K562 (cell line): ENCODE measurements around the gene MAPT. TPM values are rescaled to one million over a fixed set of nuclear protein-coding genes. Genes with fewer than 3 reads are reported as not detected.

Source experiments
- CBFA2T2 ChIP-seq: fragments of 450-650 bp; conservative IDR thresholded peaks from 2 replicates; pipeline ENCODE4 v1.6.1; 2017; ENCODE audit warnings: mild to moderate bottlenecking
- CXXC5 ChIP-seq: fragments of 250-450 bp; sonication (Bioruptor Pico); IDR thresholded peaks from 2 replicates; pipeline ENCODE4 v1.8.0; 2022; ENCODE audit warnings: inconsistent platforms, mild to moderate bottlenecking, moderate library complexity
- GTF2A2 ChIP-seq: IDR thresholded peaks from 2 replicates; pipeline ENCODE4 v1.6.1; 2016; ENCODE audit warnings: mild to moderate bottlenecking, missing genetic modification characterization, missing compliant biosample characterization
- JUN ChIP-seq, 2 experiments: sonication (generic) in 1 of 2; formaldehyde crosslinking in 1 of 2; IDR thresholded peaks; 2 replicates each; pipeline versions ENCODE4 v1.6.1 to v1.8.0; 2012 to 2022; ENCODE audit warnings: borderline replicate concordance in 2 of 2, mild to moderate bottlenecking in 2 of 2, improper control_type of control experiment in 1 of 2, low read depth in 1 of 2, low read length in 1 of 2, missing genetic modification reagents in 1 of 2
- NCOA4 ChIP-seq: fragments of 450-650 bp; IDR thresholded peaks from 2 replicates; pipeline ENCODE4 v1.6.1; 2018; ENCODE audit warnings: mild to moderate bottlenecking; ENCODE audit not compliant: partially characterized antibody
- RBM25 ChIP-seq: fragments of 200-400 bp; formaldehyde crosslinking; IDR thresholded peaks from 2 replicates; pipeline ENCODE4 v1.6.1; 2018; ENCODE audit warnings: low read length, low read depth, moderate library complexity; ENCODE audit not compliant: severe bottlenecking
- SMAD4 ChIP-seq: fragments of 250-450 bp; sonication (Bioruptor Pico); conservative IDR thresholded peaks from 2 replicates; pipeline ENCODE4 v1.8.0; 2021; ENCODE audit warnings: inconsistent platforms, mild to moderate bottlenecking, moderate library complexity
- USF1 ChIP-seq: sonication (generic); formaldehyde crosslinking; IDR thresholded peaks from 2 replicates; pipeline ENCODE4 v1.9.0; 2022; ENCODE audit warnings: mild to moderate bottlenecking, missing genetic modification reagents
- ZBTB12 ChIP-seq: fragments of 250-450 bp; sonication (Bioruptor Pico); IDR thresholded peaks from 2 replicates; pipeline ENCODE4 v1.4.0; 2020
- ZKSCAN8 ChIP-seq: fragments of 200-800 bp; sonication (Bioruptor generic); IDR thresholded peaks from 2 replicates; pipeline ENCODE4 v1.6.1; 2016; ENCODE audit warnings: missing genetic modification characterization, missing compliant biosample characterization
- ZNF134 ChIP-seq: fragments of 250-450 bp; sonication (Bioruptor Pico); conservative IDR thresholded peaks from 2 replicates; pipeline ENCODE4 v1.4.0; 2020
- ZNF197 ChIP-seq: fragments of 200-800 bp; sonication (Bioruptor generic); IDR thresholded peaks from 2 replicates; pipeline ENCODE4 v1.6.1; 2016; ENCODE audit warnings: low read depth, missing genetic modification characterization, missing compliant biosample characterization
- polyA plus RNA-seq, 8 experiments: library from polyadenylated mRNA; depleted of rRNA in 4 of 8; stranded (reverse) in 5 of 8; unstranded in 3 of 8; fragments of >200 nt; fragmentation: Nextera tagmentation in 2 of 8; fragmentation: Illumina TruSeq in 1 of 8; extraction: Ambion mirVana in 2 of 8; extraction: Trizol in 1 of 8; gene quantifications; 2 replicates each; pipeline versions ENCODE4 v1.2.1 to v1.2.3, GENCODE V29; 2011 to 2014; ENCODE audit warnings: inconsistent platforms in 1 of 8, missing spikeins in 1 of 8
- total RNA-seq, 7 experiments: library from RNA; depleted of rRNA in 6 of 7; stranded (reverse); fragments of >200 nt in 6 of 7; fragmentation: Illumina TruSeq in 2 of 7; extraction: Trizol in 2 of 7; gene quantifications; 2 replicates each; pipeline versions ENCODE4 v1.2.1 to v1.2.3, GENCODE V29; 2011 to 2021; ENCODE audit warnings: low replicate concordance in 1 of 7
- TF ChIP-seq, protein P1 (sequence below): fragments of 450-650 bp; IDR thresholded peaks from 2 replicates; pipeline ENCODE4 v1.6.1; 2016; ENCODE audit warnings: mild to moderate bottlenecking, moderate library complexity

MAPT gene
- total and polyA plus RNA-seq, 9 of the 15 experiments (the other 6 are each of a cell fraction or from before 2014, with no cell fraction given), result 0.04 to 1.1 (median 0.36) TPM

GRCh38 chr17:45867702-45868101 lies 26.7 kb upstream of the MAPT start (continued):
- no peak for TF ChIP-seq NCOA4
- TF ChIP-seq USF1 (CRISPR knock-in tag), result peak; percentile 78
- TF ChIP-seq RBM25, result peak; percentile 19
- peak; percentile 41; the same call in 1 of the 2 replicates for TF ChIP-seq ZKSCAN8 (CRISPR knock-in tag)
- peak; percentile 32; the same call in 1 of the 2 replicates for TF ChIP-seq ZBTB12 (CRISPR knock-in tag)
- no peak for TF ChIP-seq JUN (IDR thresholded peaks at IDR 0.05; ENCODE audit: borderline replicate concordance, low read depth, low read length)
- no peak for TF ChIP-seq JUN (CRISPR knock-in tag; IDR thresholded peaks at IDR 0.05; ENCODE audit: borderline replicate concordance)
- TF ChIP-seq, protein P1, sequence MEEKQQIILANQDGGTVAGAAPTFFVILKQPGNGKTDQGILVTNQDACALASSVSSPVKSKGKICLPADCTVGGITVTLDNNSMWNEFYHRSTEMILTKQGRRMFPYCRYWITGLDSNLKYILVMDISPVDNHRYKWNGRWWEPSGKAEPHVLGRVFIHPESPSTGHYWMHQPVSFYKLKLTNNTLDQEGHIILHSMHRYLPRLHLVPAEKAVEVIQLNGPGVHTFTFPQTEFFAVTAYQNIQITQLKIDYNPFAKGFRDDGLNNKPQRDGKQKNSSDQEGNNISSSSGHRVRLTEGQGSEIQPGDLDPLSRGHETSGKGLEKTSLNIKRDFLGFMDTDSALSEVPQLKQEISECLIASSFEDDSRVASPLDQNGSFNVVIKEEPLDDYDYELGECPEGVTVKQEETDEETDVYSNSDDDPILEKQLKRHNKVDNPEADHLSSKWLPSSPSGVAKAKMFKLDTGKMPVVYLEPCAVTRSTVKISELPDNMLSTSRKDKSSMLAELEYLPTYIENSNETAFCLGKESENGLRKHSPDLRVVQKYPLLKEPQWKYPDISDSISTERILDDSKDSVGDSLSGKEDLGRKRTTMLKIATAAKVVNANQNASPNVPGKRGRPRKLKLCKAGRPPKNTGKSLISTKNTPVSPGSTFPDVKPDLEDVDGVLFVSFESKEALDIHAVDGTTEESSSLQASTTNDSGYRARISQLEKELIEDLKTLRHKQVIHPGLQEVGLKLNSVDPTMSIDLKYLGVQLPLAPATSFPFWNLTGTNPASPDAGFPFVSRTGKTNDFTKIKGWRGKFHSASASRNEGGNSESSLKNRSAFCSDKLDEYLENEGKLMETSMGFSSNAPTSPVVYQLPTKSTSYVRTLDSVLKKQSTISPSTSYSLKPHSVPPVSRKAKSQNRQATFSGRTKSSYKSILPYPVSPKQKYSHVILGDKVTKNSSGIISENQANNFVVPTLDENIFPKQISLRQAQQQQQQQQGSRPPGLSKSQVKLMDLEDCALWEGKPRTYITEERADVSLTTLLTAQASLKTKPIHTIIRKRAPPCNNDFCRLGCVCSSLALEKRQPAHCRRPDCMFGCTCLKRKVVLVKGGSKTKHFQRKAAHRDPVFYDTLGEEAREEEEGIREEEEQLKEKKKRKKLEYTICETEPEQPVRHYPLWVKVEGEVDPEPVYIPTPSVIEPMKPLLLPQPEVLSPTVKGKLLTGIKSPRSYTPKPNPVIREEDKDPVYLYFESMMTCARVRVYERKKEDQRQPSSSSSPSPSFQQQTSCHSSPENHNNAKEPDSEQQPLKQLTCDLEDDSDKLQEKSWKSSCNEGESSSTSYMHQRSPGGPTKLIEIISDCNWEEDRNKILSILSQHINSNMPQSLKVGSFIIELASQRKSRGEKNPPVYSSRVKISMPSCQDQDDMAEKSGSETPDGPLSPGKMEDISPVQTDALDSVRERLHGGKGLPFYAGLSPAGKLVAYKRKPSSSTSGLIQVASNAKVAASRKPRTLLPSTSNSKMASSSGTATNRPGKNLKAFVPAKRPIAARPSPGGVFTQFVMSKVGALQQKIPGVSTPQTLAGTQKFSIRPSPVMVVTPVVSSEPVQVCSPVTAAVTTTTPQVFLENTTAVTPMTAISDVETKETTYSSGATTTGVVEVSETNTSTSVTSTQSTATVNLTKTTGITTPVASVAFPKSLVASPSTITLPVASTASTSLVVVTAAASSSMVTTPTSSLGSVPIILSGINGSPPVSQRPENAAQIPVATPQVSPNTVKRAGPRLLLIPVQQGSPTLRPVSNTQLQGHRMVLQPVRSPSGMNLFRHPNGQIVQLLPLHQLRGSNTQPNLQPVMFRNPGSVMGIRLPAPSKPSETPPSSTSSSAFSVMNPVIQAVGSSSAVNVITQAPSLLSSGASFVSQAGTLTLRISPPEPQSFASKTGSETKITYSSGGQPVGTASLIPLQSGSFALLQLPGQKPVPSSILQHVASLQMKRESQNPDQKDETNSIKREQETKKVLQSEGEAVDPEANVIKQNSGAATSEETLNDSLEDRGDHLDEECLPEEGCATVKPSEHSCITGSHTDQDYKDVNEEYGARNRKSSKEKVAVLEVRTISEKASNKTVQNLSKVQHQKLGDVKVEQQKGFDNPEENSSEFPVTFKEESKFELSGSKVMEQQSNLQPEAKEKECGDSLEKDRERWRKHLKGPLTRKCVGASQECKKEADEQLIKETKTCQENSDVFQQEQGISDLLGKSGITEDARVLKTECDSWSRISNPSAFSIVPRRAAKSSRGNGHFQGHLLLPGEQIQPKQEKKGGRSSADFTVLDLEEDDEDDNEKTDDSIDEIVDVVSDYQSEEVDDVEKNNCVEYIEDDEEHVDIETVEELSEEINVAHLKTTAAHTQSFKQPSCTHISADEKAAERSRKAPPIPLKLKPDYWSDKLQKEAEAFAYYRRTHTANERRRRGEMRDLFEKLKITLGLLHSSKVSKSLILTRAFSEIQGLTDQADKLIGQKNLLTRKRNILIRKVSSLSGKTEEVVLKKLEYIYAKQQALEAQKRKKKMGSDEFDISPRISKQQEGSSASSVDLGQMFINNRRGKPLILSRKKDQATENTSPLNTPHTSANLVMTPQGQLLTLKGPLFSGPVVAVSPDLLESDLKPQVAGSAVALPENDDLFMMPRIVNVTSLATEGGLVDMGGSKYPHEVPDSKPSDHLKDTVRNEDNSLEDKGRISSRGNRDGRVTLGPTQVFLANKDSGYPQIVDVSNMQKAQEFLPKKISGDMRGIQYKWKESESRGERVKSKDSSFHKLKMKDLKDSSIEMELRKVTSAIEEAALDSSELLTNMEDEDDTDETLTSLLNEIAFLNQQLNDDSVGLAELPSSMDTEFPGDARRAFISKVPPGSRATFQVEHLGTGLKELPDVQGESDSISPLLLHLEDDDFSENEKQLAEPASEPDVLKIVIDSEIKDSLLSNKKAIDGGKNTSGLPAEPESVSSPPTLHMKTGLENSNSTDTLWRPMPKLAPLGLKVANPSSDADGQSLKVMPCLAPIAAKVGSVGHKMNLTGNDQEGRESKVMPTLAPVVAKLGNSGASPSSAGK, result peak; percentile 36; the same call in 1 of the 2 replicates
- TF ChIP-seq CBFA2T2, result 0 out of 2 replicates have a peak, but pooled peaks have one; percentile 22
- 0 out of 2 replicates have a peak, but pooled peaks have one; percentile 54 for TF ChIP-seq CXXC5 (CRISPR knock-in tag)
- TF ChIP-seq ZNF197 (CRISPR knock-in tag), result 0 out of 2 replicates have a peak, but pooled peaks have one; percentile 42
- peak; percentile 49; the same call in 1 of the 2 replicates for TF ChIP-seq GTF2A2 (tag)
- TF ChIP-seq ZNF134, result 0 out of 2 replicates have a peak, but pooled peaks have one; percentile 21
- TF ChIP-seq SMAD4, result peak; percentile 74
